Activated naive CD4-positive, alpha-beta T cell treated with anti-CD3 and anti-CD28 coated beads for 36 hours (primary cell): ENCODE data around the gene MTG2. TPM values are rescaled to one million over a fixed set of nuclear protein-coding genes. Genes with fewer than 3 reads are reported as not detected.
"Not testable (repeated sequence)": the region's sequence is repeated elsewhere in the genome, so short reads cannot be mapped to it uniquely, and the experiment has no call there.

ENCODE experiments used
- CTCF ChIA-PET: fragments of 350-600 bp; sonication (Branson Sonifier 250); formaldehyde crosslinking; loops from one replicate; lab custom pipeline; 2021; ENCODE audit warnings: antibody characterized with exemption; lab: Charles Lee
- DNase-seq: peaks from one replicate; pipeline ENCODE4 v3.0.0-alpha.2; 2020
- H3K27ac Mint-ChIP-seq: one replicate; pipeline ENCODE4 v1.8.0; 2021; ENCODE audit warnings: mild to moderate bottlenecking, mixed read lengths
- H3K27me3 Mint-ChIP-seq: one replicate; pipeline ENCODE4 v1.8.0; 2021; ENCODE audit warnings: low read depth, mixed read lengths
- H3K36me3 Mint-ChIP-seq: one replicate; pipeline ENCODE4 v1.8.0; 2021; ENCODE audit warnings: low read depth, mixed read lengths
- H3K4me1 Mint-ChIP-seq: one replicate; pipeline ENCODE4 v1.8.0; 2021; ENCODE audit warnings: low read depth, mixed read lengths
- H3K4me3 Mint-ChIP-seq: one replicate; pipeline ENCODE4 v1.8.0; 2021; ENCODE audit warnings: mild to moderate bottlenecking, moderate library complexity, mixed read lengths
- H3K9me3 Mint-ChIP-seq: one replicate; pipeline ENCODE4 v1.8.0; 2021; ENCODE audit warnings: mixed read lengths
- intact Hi-C: fragments of 100-400 bp; cut with micrococcal nuclease; formaldehyde crosslinking; loops from one replicate; pipeline ENCODE4 v1.15.1; 2023
- total RNA-seq, 2 experiments: library from RNA; stranded (reverse); gene quantifications; one replicate each; pipeline ENCODE4 v1.2.3, GENCODE V29; 2021

The MTG2 gene
- total RNA-seq, 2 experiments from 2014 or later = 34.3 to 36.4 TPM

DNA sequence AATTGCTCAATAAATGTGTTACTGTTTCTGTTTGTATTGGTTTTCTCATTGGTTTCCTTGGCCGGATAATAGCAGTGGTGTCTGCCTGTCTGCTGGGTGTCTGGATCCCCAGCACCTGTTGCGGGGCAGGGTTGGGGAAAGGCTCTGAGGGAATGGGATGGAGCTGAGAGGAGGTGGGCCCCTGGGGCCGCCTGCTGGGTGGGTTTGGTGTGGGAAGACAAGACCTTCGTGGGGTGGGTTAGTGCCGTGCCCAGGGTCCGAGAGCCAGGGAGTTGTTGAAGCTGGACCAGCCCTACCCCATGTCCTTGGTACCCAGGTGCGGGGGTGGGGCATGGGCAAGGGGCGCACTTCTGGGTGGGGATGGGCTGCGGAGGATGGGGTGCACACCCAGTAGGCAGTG is 35.3 kb upstream of the MTG2 start:
- CTCF ChIA-PET = interaction anchor here (0.6 kb wide), 1 partner anchor 207 kb away, joined by 3 read pairs; no protein-coding TSS in a partner anchor
- no peak overlapping the region for H3K4me3 Mint-ChIP-seq

DNA sequence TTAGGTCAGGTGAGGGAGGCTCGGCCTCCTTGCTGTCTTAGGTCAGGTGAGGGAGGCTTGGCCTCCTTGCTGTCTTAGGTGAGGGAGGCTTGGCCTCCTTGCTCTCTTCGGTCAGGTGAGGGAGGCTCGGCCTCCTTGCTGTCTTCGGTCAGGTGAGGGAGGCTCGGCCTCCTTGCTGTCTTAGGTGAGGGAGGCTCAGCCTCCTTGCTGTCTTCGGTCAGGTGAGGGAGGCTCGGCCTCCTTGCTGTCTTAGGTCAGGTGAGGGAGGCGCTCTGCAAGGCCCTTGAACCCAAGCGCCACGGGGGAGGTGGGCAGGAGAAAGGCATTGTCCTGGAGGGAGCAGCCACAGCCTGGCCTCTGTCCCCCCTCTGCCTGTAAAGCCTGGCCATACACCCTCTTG is 34.4 kb upstream of the MTG2 start:
- CTCF ChIA-PET = interaction anchor here (0.6 kb wide), 1 partner anchor 208 kb away, joined by 3 read pairs; no protein-coding TSS in a partner anchor
- H3K9me3 Mint-ChIP-seq, H3K4me3 Mint-ChIP-seq, H3K27ac Mint-ChIP-seq, H3K27me3 Mint-ChIP-seq, intact Hi-C loops, DNase-seq: not testable (repeated sequence)
- H3K36me3 Mint-ChIP-seq = peaks cover 18% of the 10 kb centered on the region
- H3K4me1 Mint-ChIP-seq = peaks cover 29% of the 10 kb centered on the region

More for the DNA sequence above, 35.3 kb upstream of the MTG2 start:
- peaks cover 29% of the 10 kb centered on the region for H3K4me1 Mint-ChIP-seq
- H3K27ac Mint-ChIP-seq = no peak overlapping the region
- H3K36me3 Mint-ChIP-seq = peaks cover 13% of the 10 kb centered on the region
- intact Hi-C loops = no loop called here
- DNase-seq = no peak
- H3K9me3 Mint-ChIP-seq = no peaks in the 10 kb centered on the region
- H3K27me3 Mint-ChIP-seq = no peaks in the 10 kb centered on the region

DNA sequence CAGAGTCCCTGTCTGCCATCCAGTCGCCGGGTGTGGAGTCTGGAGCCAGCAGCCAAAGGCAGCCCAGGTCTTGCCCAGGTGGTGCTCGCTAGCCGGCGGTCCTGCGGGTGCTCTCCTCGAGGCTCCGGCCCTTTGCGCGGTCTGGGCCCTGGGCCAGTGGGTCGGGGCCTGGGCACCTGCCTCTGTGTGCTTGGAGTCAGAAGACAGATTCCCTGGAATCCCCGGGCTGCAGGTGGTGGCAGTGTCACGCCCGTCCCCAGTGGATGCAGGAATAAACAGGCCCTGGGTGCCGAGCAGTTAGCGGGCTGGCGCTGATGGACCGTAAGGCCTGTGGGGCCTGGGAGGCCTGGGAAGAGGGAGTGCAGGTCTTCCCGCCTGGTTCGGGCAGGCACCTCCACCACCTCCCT is 33.9 kb upstream of the MTG2 start:
- Mint-ChIP-seq H3K9me3 (no peaks in the 10 kb centered on the region), H3K27me3 (no peaks in the 10 kb centered on the region), H3K4me3 (no peak overlapping the region), H3K36me3 (peaks cover 23% of the 10 kb centered on the region), H3K27ac (no peak overlapping the region), H3K4me1 (peaks cover 30% of the 10 kb centered on the region)
- CTCF ChIA-PET = interaction anchor here (1.0 kb wide), 1 partner anchor 18 kb away, joined by 4 read pairs; no protein-coding TSS in a partner anchor
- intact Hi-C loops = no loop called here
- DNase-seq = no peak

GRCh38 chr20:62149532-62150309 is 33.1 kb upstream of the MTG2 start:
- no peak for DNase-seq
- H3K4me1 Mint-ChIP-seq = peaks cover 27% of the 10 kb centered on the region
- CTCF ChIA-PET = interaction anchor here (1.0 kb wide), 1 partner anchor 17 kb away, joined by 4 read pairs; no protein-coding TSS in a partner anchor
- intact Hi-C loops = no loop called here
- no peak overlapping the region for H3K27ac Mint-ChIP-seq
- no peaks in the 10 kb centered on the region for H3K9me3 Mint-ChIP-seq
- peaks cover 29% of the 10 kb centered on the region for H3K36me3 Mint-ChIP-seq
- H3K27me3 Mint-ChIP-seq = no peaks in the 10 kb centered on the region
- no peak overlapping the region for H3K4me3 Mint-ChIP-seq

GRCh38 chr20:62150310-62150575 is 32.6 kb upstream of the MTG2 start:
- intact Hi-C loops = no loop called here
- peaks cover 22% of the 10 kb centered on the region for H3K4me1 Mint-ChIP-seq
- no peaks in the 10 kb centered on the region for H3K9me3 Mint-ChIP-seq
- H3K27me3 Mint-ChIP-seq = no peaks in the 10 kb centered on the region
- DNase-seq = no peak
- no peak overlapping the region for H3K4me3 Mint-ChIP-seq
- peaks cover 30% of the 10 kb centered on the region for H3K36me3 Mint-ChIP-seq
- CTCF ChIA-PET = no interaction called here
- H3K27ac Mint-ChIP-seq = no peak overlapping the region

- Mint-ChIP-seq H3K4me1 (peaks cover 15% of the 10 kb centered on the region), H3K36me3 (peaks cover 36% of the 10 kb centered on the region), H3K27ac (no peak overlapping the region), H3K9me3 (no peaks in the 10 kb centered on the region), H3K27me3 (no peaks in the 10 kb centered on the region), H3K4me3 (no peak overlapping the region)
- intact Hi-C loops = no loop called here
- CTCF ChIA-PET = no interaction called here
- no peak for DNase-seq
Observed at GRCh38 chr20:62151225-62151624, 31.6 kb upstream of the MTG2 start.

DNA sequence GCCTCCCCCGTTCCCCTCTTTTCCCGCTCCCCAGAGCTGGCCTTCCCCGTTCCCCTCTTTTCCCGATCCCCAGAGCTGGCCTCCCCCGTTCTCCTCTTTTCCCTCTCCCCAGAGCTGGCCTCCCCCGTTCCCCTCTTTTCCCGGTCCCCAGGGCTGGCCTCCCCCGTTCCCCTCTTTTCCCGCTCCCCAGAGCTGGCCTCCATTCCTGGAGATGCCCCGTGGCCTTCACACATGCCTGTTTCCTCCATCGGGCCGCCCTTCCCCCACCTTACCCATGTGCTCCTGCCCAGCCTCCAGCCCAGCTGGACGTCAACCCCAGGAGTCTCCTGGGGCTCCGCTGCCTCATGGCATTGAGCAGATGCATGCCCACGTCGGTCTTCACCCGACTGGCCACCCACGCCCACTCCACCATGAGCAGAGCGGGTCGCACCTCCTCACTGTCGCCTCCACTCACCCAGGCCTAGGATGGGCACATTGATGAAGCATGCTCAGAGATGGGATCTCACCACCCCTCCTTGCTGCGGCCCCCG is 30.9 kb upstream of the MTG2 start:
- CTCF ChIA-PET = interaction anchor here (1.1 kb wide), 1 partner anchor 22 kb away, joined by 3 read pairs; no protein-coding TSS in a partner anchor
- Mint-ChIP-seq H3K27me3 (no peaks in the 10 kb centered on the region), H3K36me3 (peaks cover 36% of the 10 kb centered on the region), H3K9me3 (no peaks in the 10 kb centered on the region), H3K4me3 (no peak overlapping the region), H3K4me1 (peaks cover 14% of the 10 kb centered on the region), H3K27ac (no peak overlapping the region)
- no peak for DNase-seq
- intact Hi-C loops = no loop called here

GRCh38 chr20:62155428-62156253 is 27.2 kb upstream of the MTG2 start:
- intact Hi-C loops = loop anchor here (2.0 kb wide), 1 partner anchor 145 kb away; no protein-coding TSS in a partner anchor
- H3K27me3 Mint-ChIP-seq = no peaks in the 10 kb centered on the region

GRCh38 chr20:62156254-62156556 is 26.6 kb upstream of the MTG2 start:
- intact Hi-C loops = loop anchor here (2.0 kb wide), 1 partner anchor 145 kb away; no protein-coding TSS in a partner anchor
- H3K4me1 Mint-ChIP-seq = peaks cover 10% of the 10 kb centered on the region
- CTCF ChIA-PET = interaction anchor here (0.6 to 1.5 kb wide), 4 partner anchors 11 to 145 kb away, joined by 4 to 9 read pairs (median 4); no protein-coding TSS in a partner anchor
- no peaks in the 10 kb centered on the region for H3K9me3 Mint-ChIP-seq
- no peak overlapping the region for H3K27ac Mint-ChIP-seq
- H3K4me3 Mint-ChIP-seq = no peak overlapping the region
- H3K27me3 Mint-ChIP-seq = no peaks in the 10 kb centered on the region
- DNase-seq = no peak
- peaks cover 34% of the 10 kb centered on the region for H3K36me3 Mint-ChIP-seq

More at GRCh38 chr20:62155428-62156253, 27.2 kb upstream of the MTG2 start:
- no peaks in the 10 kb centered on the region for H3K9me3 Mint-ChIP-seq
- DNase-seq = no peak
- no peak overlapping the region for H3K27ac Mint-ChIP-seq
- peaks cover 10% of the 10 kb centered on the region for H3K4me1 Mint-ChIP-seq
- H3K4me3 Mint-ChIP-seq = no peak overlapping the region
- peaks cover 34% of the 10 kb centered on the region for H3K36me3 Mint-ChIP-seq
- CTCF ChIA-PET = interaction anchor here (0.9 to 1.5 kb wide), 2 partner anchors 17 to 145 kb away, joined by 5 to 9 read pairs; no protein-coding TSS in a partner anchor

DNA sequence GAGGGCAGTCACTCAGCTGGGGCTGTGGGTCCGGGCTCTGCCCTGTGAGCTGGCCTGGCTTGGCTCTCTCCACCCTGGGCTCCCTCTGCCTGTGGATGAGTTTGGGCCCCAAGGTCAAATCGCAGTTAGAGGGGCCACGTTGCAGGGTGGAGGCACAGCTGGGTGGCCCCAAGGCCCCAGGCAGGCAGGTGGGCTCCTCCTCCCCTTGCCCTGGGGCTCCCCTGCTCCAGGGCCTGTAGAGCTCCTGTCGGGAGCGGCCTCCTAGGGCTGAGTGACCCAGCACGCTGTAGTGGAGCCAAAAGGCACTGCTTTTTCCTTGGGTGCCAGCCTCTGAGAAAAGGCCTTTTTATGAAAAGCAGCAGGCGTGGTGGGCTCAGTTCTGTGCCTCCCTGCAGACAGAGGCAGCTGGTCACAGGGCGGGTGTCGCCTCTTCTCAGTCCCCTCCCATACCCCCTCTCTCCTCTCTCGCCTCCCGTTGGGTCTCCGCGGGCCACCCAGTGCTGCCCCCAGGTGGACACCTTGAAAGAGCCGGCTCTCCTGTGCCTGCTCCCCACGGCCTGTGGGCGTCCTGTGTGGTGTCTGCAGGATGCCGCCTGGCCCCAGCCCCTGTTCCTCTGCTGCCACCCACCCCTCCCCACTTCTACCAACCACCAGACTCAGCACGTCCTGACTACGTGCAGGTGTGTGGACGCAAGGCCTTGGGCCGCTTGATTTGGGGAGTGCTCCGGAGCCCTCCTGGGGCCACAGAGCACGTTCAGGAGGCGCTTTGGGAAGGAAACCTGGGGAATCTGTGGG is 26.0 kb upstream of the MTG2 start:
- no peak overlapping the region for H3K4me3 Mint-ChIP-seq
- no peaks in the 10 kb centered on the region for H3K27me3 Mint-ChIP-seq
- peaks cover 10% of the 10 kb centered on the region for H3K4me1 Mint-ChIP-seq
- H3K36me3 Mint-ChIP-seq = peaks cover 29% of the 10 kb centered on the region
- intact Hi-C loops = loop anchor here (2.0 kb wide), 1 partner anchor 146 kb away; no protein-coding TSS in a partner anchor
- CTCF ChIA-PET = interaction anchor here (0.6 to 1.5 kb wide), 4 partner anchors 11 to 146 kb away, joined by 4 to 9 read pairs (median 4); no protein-coding TSS in a partner anchor
- H3K27ac Mint-ChIP-seq = no peak overlapping the region
- no peaks in the 10 kb centered on the region for H3K9me3 Mint-ChIP-seq
- peak; percentile 75 for DNase-seq

DNA sequence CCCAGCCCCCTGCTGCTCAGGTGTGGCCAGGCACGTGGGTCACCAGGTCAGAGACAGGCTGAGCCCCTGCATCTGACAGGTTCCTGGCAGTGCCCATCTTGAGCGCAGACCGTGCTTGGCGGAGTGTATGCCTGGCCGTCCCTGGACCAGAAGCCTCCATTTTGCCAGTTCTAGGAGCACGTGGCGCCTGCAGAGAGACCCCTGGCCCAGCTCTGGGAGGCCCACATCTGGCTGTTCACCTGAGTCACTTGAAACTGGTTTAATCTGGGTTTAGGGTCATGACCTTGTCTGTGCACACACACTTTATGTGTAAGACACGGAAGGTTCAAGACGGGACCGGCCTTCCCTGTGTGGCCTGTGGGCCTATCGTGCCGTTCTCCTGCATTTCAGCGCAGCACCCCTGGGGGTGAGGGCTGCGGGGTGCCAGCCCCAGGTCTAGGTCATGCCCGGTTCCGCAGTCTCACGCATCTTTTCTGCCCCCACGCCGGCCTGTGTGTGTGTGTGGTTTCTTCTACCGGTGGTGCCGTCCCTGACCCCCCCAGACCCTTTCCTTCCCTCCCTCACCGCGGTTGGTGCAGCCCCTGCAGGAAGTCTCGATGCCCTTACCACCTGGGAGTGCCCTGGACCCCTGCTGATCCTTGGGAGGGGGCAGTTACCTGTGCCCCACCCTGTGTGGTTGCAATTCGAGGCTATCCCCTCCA is 25.3 kb upstream of the MTG2 start:
- intact Hi-C loops = loop anchor here (2.0 kb wide), 1 partner anchor 147 kb away; no protein-coding TSS in a partner anchor
- no peak for DNase-seq
- no peaks in the 10 kb centered on the region for H3K9me3 Mint-ChIP-seq
- H3K36me3 Mint-ChIP-seq = peaks cover 22% of the 10 kb centered on the region
- H3K4me3 Mint-ChIP-seq = no peak overlapping the region
- no peak overlapping the region for H3K27ac Mint-ChIP-seq
- H3K27me3 Mint-ChIP-seq = no peaks in the 10 kb centered on the region
- H3K4me1 Mint-ChIP-seq = peaks cover 10% of the 10 kb centered on the region
- CTCF ChIA-PET = interaction anchor here (1.2 to 1.5 kb wide), 2 partner anchors 12 to 15 kb away, joined by 4 to 5 read pairs; no protein-coding TSS in a partner anchor
